Measurements from ENCODE around the gene IFIH1.

The IFIH1 gene

DNA sequence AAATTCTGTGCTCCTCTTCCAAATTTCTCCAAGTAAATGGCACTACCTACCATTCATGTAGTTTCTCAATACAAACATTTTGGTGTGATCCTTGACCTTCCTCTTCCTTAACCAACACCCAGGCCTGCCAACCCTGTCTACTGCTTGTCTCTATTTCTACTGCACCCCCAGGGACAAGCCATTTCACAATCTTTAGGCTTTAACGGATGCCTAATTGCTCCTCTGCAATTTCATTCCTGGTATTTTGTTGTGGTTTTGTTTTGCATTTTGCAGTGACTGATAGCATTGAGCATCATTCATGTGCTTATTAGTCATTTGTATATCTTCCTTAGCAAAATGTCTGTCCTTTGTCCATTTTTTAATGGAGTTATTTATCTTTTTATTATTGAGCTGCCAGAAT is 85.3 kb downstream of the IFIH1 start:
- DNase-seq = no peak

GRCh38 chr2:162232671-162233070 is 85.8 kb downstream of the IFIH1 start:
- DNase-seq = no peak
- in situ Hi-C loops (cut with HindIII; ENCODE audit: low pct_ligation_motif_present, low pct_unique_long_range_greater_than_20kb, low sequenced_read_pairs) = no loop called here

More for the DNA sequence above, 85.3 kb downstream of the IFIH1 start:
- in situ Hi-C loops (cut with HindIII; ENCODE audit: low pct_ligation_motif_present, low pct_unique_long_range_greater_than_20kb, low sequenced_read_pairs) = no loop called here

DNA sequence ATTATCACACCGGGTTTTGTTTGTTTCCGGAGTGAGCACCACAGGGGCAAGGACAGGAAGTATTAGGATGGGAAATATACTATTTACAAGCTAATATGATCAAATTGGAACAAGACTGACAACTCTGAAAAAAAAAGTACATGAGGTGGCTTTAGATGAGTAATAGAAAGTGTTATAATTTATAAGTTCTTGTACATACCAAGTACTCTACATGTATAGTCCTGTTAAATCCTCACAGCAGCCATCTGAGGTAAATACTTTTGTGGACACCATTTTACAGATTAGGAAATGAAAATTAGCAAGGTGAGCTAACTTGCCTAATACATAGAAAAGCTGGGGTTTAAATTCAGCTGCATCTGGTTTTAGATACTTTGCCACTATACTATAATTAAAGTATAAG is 86.5 kb downstream of the IFIH1 start:
- in situ Hi-C loops (cut with HindIII; ENCODE audit: low pct_ligation_motif_present, low pct_unique_long_range_greater_than_20kb, low sequenced_read_pairs) = no loop called here
- DNase-seq = no peak

- no peak for DNase-seq
- in situ Hi-C loops (cut with HindIII; ENCODE audit: low pct_ligation_motif_present, low pct_unique_long_range_greater_than_20kb, low sequenced_read_pairs) = no loop called here
Observed at GRCh38 chr2:162230761-162231160, 87.7 kb downstream of the IFIH1 start.

DNA sequence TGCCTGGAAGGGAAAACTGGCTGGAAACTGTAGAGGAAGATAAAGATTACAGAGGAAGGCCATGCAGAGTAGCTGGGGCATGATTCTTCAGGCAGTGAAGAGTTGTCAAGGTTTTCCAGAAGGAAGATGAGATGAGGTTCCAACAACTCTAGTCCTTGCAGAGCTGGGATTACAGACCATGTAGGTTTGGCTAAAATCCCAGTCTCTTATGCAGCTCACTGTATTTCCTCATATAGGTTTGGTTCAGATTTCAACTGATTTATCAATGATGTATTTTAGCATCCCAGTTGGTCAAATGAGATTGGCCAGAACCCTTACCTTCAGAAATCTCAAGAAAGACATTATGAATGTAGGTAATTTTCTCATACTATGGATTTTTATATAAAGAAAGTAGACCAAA is 91.6 kb downstream of the IFIH1 start:
- in situ Hi-C loops (cut with HindIII; ENCODE audit: low pct_ligation_motif_present, low pct_unique_long_range_greater_than_20kb, low sequenced_read_pairs) = no loop called here
- DNase-seq = no peak

DNA sequence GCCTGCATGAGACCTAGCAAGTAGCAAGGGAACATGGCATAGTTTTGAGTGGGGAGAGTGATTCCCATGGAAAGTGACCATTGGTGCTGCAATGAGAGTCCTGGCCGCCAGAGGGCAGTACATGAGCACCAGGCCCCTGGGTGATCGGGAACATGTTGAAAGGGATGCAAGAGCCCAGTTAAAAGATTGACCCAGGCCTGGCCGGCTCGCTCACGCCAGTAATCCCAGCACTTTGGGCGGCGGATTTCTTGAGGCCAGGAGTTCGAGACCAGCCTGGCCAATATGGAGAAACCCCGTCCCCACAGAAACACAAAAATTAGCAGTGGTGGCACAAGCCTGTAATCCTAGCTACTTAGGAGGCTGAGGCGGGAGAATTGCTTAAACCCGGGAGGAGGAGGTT is 97.4 kb downstream of the IFIH1 start:
- in situ Hi-C loops (cut with HindIII; ENCODE audit: low pct_ligation_motif_present, low pct_unique_long_range_greater_than_20kb, low sequenced_read_pairs) = no loop called here
- DNase-seq = peak; percentile 64

GRCh38 chr2:162220368-162220767 is 98.1 kb downstream of the IFIH1 start:
- in situ Hi-C loops (cut with HindIII; ENCODE audit: low pct_ligation_motif_present, low pct_unique_long_range_greater_than_20kb, low sequenced_read_pairs) = no loop called here
- DNase-seq = no peak

GRCh38 chr2:162219426-162219825 is 99.1 kb downstream of the IFIH1 start:
- in situ Hi-C loops (cut with HindIII; ENCODE audit: low pct_ligation_motif_present, low pct_unique_long_range_greater_than_20kb, low sequenced_read_pairs) = no loop called here
- DNase-seq = no peak

DNA sequence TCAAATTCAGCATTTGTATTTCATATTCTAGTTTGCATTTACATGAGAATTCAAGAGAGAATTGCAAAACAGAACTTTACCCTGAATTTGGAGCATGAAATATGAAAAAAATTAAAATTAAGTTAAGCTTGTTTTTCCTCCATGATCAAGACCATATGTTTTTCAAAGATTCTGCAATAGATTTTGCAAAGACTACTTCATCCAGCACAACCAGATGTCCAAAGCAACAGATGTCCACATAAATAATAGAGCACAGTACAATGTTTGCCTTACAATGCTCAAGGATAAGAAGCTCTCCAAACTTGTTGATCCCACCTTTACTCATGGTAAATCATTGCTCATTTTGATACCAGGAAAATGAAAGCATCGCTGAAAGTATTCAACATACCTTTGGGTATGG is 100.9 kb downstream of the IFIH1 start:
- in situ Hi-C loops (cut with HindIII; ENCODE audit: low pct_ligation_motif_present, low pct_unique_long_range_greater_than_20kb, low sequenced_read_pairs) = no loop called here
- DNase-seq = no peak

Measured in ACHN (cell line).